ENCODE data around the gene ADCY7. TPM values are rescaled to one million over a fixed set of nuclear protein-coding genes. Genes with fewer than 3 reads are reported as not detected.

The ADCY7 gene
- total RNA-seq, 1 donor from 2014 or later = 30.3 TPM

DNA sequence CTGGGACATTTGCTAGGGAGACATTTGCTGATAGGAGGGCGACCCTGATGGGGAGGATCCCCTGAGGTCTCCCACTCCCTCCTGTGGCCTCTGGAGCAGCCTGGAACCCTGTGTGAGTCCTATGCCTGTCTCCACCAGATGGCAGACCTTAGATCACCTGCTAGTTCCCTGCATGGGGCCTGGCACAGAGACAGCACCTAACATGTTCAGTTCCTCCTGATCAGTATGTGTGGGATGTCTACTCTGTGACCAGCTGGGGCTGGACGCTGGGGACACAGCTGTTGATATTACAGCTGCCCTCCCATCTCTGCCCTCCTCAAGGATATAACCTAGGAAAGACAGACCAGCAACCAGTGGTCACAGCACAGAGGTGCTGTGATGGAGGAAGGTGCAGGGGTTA, 1.1 kb upstream of the ADCY7 start:
- Histone ChIP-seq H3K4me2 (ENCODE audit: low read length) (no peak overlapping the region), H3K79me2 (ENCODE audit: insufficient read depth, low read length) (peaks cover 23% of the 10 kb centered on the region), H2AFZ (ENCODE audit: low read depth, low read length) (no peak overlapping the region), H3K36me3 (ENCODE audit: insufficient read depth, low read length) (no peaks in the 10 kb centered on the region), H3K27ac (ENCODE audit: low read depth, low read length) (no peak overlapping the region), H3K4me3 (ENCODE audit: insufficient read depth, low read depth, low read length) (no peak overlapping the region), H3K9ac (ENCODE audit: low read length) (no peak overlapping the region), H3K9me3 (ENCODE audit: insufficient read depth, low read depth, low read length) (no peaks in the 10 kb centered on the region), H4K20me1 (ENCODE audit: insufficient read depth, low read length) (no peaks in the 10 kb centered on the region), H3K4me1 (ENCODE audit: insufficient read depth, low read length) (peaks cover 21% of the 10 kb centered on the region), H3K27me3 (ENCODE audit: insufficient read depth, low read length) (no peaks in the 10 kb centered on the region)
- no peaks in the 10 kb centered on the region for H3K27me3 Mint-ChIP-seq (ENCODE audit: low read depth, unreplicated experiment)
- TF ChIP-seq EZH2 (IDR thresholded peaks at IDR 0.05; ENCODE audit: insufficient read depth, low read length) (no peak), CTCF (IDR thresholded peaks at IDR 0.05; ENCODE audit: insufficient read depth, low read depth, low read length) (no peak)
- peaks cover 22% of the 10 kb centered on the region for H3K4me1 Mint-ChIP-seq (ENCODE audit: low read depth, unreplicated experiment)
- peaks cover 2% of the 10 kb centered on the region for H3K9me3 Mint-ChIP-seq (ENCODE audit: unreplicated experiment)
- H3K4me3 Mint-ChIP-seq (ENCODE audit: unreplicated experiment) = no peak overlapping the region
- no peak for DNase-seq (ENCODE audit: low read depth)
- FAIRE-seq = no peak
- H3K27ac Mint-ChIP-seq (ENCODE audit: unreplicated experiment) = peak overlapping the region; percentile 75
- H3K36me3 Mint-ChIP-seq (ENCODE audit: low read depth, unreplicated experiment) = peaks cover 7% of the 10 kb centered on the region

DNA sequence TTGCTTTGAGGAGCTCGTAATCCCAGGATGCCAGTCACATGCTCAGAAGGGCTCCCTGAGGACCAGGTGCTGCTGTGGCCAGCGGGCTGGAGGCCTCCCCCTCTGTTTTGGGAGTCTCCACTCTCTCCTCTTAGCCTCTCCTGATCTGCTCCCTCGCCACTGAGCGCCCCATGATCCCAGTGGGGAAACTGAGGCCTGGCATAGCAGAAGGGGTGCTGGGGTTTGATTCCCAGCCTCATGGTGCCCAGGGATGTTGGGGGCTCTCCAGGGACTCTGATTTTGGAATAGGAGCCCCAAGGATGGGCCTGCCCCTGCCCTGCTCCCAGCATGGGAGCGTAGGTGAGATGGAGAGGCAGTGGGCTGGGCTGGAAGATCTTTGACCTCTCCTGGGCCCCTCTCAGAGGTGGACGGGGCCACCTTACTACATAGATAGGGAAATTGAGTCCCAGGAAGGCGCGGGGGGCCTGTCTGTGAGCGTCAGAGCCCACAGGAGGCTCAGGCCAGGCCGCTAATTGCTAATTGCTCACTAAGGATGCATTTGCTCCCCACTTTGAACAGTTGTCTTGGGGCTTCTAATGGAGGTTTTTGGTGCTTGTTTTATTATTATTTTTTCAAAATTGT, 525 bp upstream of the ADCY7 start:
- Histone ChIP-seq H4K20me1 (ENCODE audit: insufficient read depth, low read length) (no peaks in the 10 kb centered on the region), H2AFZ (ENCODE audit: low read depth, low read length) (peak overlapping the region; percentile 63), H3K4me3 (ENCODE audit: insufficient read depth, low read depth, low read length) (peak overlapping the region; percentile 53), H3K79me2 (ENCODE audit: insufficient read depth, low read length) (peaks cover 23% of the 10 kb centered on the region), H3K36me3 (ENCODE audit: insufficient read depth, low read length) (no peaks in the 10 kb centered on the region), H3K9me3 (ENCODE audit: insufficient read depth, low read depth, low read length) (no peaks in the 10 kb centered on the region), H3K4me2 (ENCODE audit: low read length) (peak overlapping the region; percentile 88), H3K4me1 (ENCODE audit: insufficient read depth, low read length) (peaks cover 21% of the 10 kb centered on the region), H3K27ac (ENCODE audit: low read depth, low read length) (peak overlapping the region; percentile 73), H3K9ac (ENCODE audit: low read length) (peak overlapping the region; percentile 77), H3K27me3 (ENCODE audit: insufficient read depth, low read length) (no peaks in the 10 kb centered on the region)
- Mint-ChIP-seq H3K27ac (ENCODE audit: unreplicated experiment) (peak overlapping the region; percentile 84), H3K36me3 (ENCODE audit: low read depth, unreplicated experiment) (peaks cover 6% of the 10 kb centered on the region), H3K4me1 (ENCODE audit: low read depth, unreplicated experiment) (peaks cover 21% of the 10 kb centered on the region), H3K9me3 (ENCODE audit: unreplicated experiment) (peaks cover 2% of the 10 kb centered on the region), H3K4me3 (ENCODE audit: unreplicated experiment) (no peak overlapping the region), H3K27me3 (ENCODE audit: low read depth, unreplicated experiment) (no peaks in the 10 kb centered on the region)
- FAIRE-seq = no peak
- TF ChIP-seq CTCF (IDR thresholded peaks at IDR 0.05; ENCODE audit: insufficient read depth, low read depth, low read length) (no peak), EZH2 (IDR thresholded peaks at IDR 0.05; ENCODE audit: insufficient read depth, low read length) (no peak)
- no peak for DNase-seq (ENCODE audit: low read depth)

GRCh38 chr16:50267151-50267631, 840 bp downstream of the ADCY7 start:
- Histone ChIP-seq H3K36me3 (ENCODE audit: insufficient read depth, low read length) (no peaks in the 10 kb centered on the region), H3K79me2 (ENCODE audit: insufficient read depth, low read length) (peaks cover 23% of the 10 kb centered on the region), H3K27ac (ENCODE audit: low read depth, low read length) (peak overlapping the region; percentile 73), H3K9me3 (ENCODE audit: insufficient read depth, low read depth, low read length) (no peaks in the 10 kb centered on the region), H3K9ac (ENCODE audit: low read length) (peak overlapping the region; percentile 77), H3K4me2 (ENCODE audit: low read length) (peak overlapping the region; percentile 88), H3K27me3 (ENCODE audit: insufficient read depth, low read length) (no peaks in the 10 kb centered on the region), H3K4me3 (ENCODE audit: insufficient read depth, low read depth, low read length) (peak overlapping the region; percentile 53), H2AFZ (ENCODE audit: low read depth, low read length) (no peak overlapping the region), H3K4me1 (ENCODE audit: insufficient read depth, low read length) (peaks cover 21% of the 10 kb centered on the region), H4K20me1 (ENCODE audit: insufficient read depth, low read length) (peaks cover 2% of the 10 kb centered on the region)
- Mint-ChIP-seq H3K9me3 (ENCODE audit: unreplicated experiment) (no peaks in the 10 kb centered on the region), H3K4me3 (ENCODE audit: unreplicated experiment) (peak overlapping the region; percentile 50), H3K4me1 (ENCODE audit: low read depth, unreplicated experiment) (peaks cover 21% of the 10 kb centered on the region), H3K27ac (ENCODE audit: unreplicated experiment) (peak overlapping the region; percentile 84), H3K36me3 (ENCODE audit: low read depth, unreplicated experiment) (peaks cover 6% of the 10 kb centered on the region), H3K27me3 (ENCODE audit: low read depth, unreplicated experiment) (no peaks in the 10 kb centered on the region)
- DNase-seq (ENCODE audit: low read depth) (no peak), FAIRE-seq (no peak)
- TF ChIP-seq EZH2 (IDR thresholded peaks at IDR 0.05; ENCODE audit: insufficient read depth, low read length) (no peak), CTCF (IDR thresholded peaks at IDR 0.05; ENCODE audit: insufficient read depth, low read depth, low read length) (no peak)
